Neural progenitor cell (in vitro differentiated cells): ENCODE data around the gene PCNX1.

Experiments
- CTCF ChIP-seq: fragments of 200-600 bp; sonication (generic); IDR thresholded peaks from 2 replicates; pipeline ENCODE4 v1.5.1; 2017; ENCODE audit warnings: antibody characterized with exemption, mild to moderate bottlenecking
- EZH2 ChIP-seq: fragments of 200-600 bp; sonication (generic); IDR thresholded peaks from 2 replicates; pipeline ENCODE4 v1.6.1; 2017; ENCODE audit warnings: antibody characterized with exemption, mild to moderate bottlenecking, moderate library complexity

- TF ChIP-seq CTCF, result no peak
- TF ChIP-seq EZH2, result no peak
Measured at GRCh38 chr14:70897464-70897863, 9.8 kb upstream of the PCNX1 start.
